Right renal cortex interstitium (tissue), 3 donors: ENCODE data around the gene FKBP7. TPM values are rescaled to one million over a fixed set of nuclear protein-coding genes. Genes with fewer than 3 reads are reported as not detected.
"Not testable (repeated sequence)": the region's sequence is repeated elsewhere in the genome, so short reads cannot be mapped to it uniquely, and the experiment has no call there.

Experiments used
- DNase-seq, 3 donors: peaks; one replicate each; pipeline ENCODE4 v3.0.0-alpha.2; 2013; ENCODE audit warnings: low read depth in 3 of 3, low spot score in 2 of 3
- polyA plus RNA-seq, 3 donors: library from polyadenylated mRNA; unstranded; fragments of 120-200 nt; gene quantifications; one replicate each; pipeline ENCODE4 v1.2.1, GENCODE V29; 2013; ENCODE audit not compliant: insufficient read length in 3 of 3

FKBP7 gene
- polyA plus RNA-seq, result 10 to 100 TPM; 63.1 to 71.5 (median 63.4) TPM

GRCh38 chr2:178478439-178479274, at the start of gene FKBP7:
FKBP7 (minus strand) TSS chr2:178478600; CDS start chr2:178478499, 101 bp downstream.
- DNase-seq, result peak; percentile 75 to 85 (median 76)

- DNase-seq, result no peak
Observed at GRCh38 chr2:178527592-178527991, 49.2 kb upstream of the FKBP7 start.

GRCh38 chr2:178526256-178526655, 47.9 kb upstream of the FKBP7 start:
- DNase-seq, result no peak

- not testable (repeated sequence) for DNase-seq
Observed at GRCh38 chr2:178525460-178525859, 47.1 kb upstream of the FKBP7 start.

- not testable (repeated sequence) for DNase-seq
Observed at GRCh38 chr2:178525010-178525409, 46.6 kb upstream of the FKBP7 start.

GRCh38 chr2:178523596-178524134, 45.3 kb upstream of the FKBP7 start:
- peak in 1 of 3 donors; percentile 2 for DNase-seq

GRCh38 chr2:178522950-178523595, 44.7 kb upstream of the FKBP7 start:
- DNase-seq, result peak; percentile 70 to 73 (median 71)

- no peak for DNase-seq
Observed at GRCh38 chr2:178521304-178522150, 43.1 kb upstream of the FKBP7 start.

GRCh38 chr2:178517496-178517895, 39.1 kb upstream of the FKBP7 start:
- no peak for DNase-seq

GRCh38 chr2:178514664-178515063, 36.3 kb upstream of the FKBP7 start:
- no peak for DNase-seq

GRCh38 chr2:178513876-178514275, 35.5 kb upstream of the FKBP7 start:
- DNase-seq, result no peak

GRCh38 chr2:178512484-178512883, 34.1 kb upstream of the FKBP7 start:
- no peak for DNase-seq

GRCh38 chr2:178510384-178510783, 32.0 kb upstream of the FKBP7 start:
- DNase-seq, result no peak

- DNase-seq, result no peak
Observed at GRCh38 chr2:178508646-178509045, 30.2 kb upstream of the FKBP7 start.

- no peak for DNase-seq
Observed at GRCh38 chr2:178506949-178507348, 28.5 kb upstream of the FKBP7 start.

GRCh38 chr2:178506524-178506923, 28.1 kb upstream of the FKBP7 start:
- DNase-seq, result no peak

GRCh38 chr2:178506101-178506500, 27.7 kb upstream of the FKBP7 start:
- DNase-seq, result no peak

- no peak for DNase-seq
Observed at GRCh38 chr2:178502751-178503150, 24.4 kb upstream of the FKBP7 start.

- no peak for DNase-seq
Observed at GRCh38 chr2:178499640-178500039, 21.2 kb upstream of the FKBP7 start.

GRCh38 chr2:178498137-178498536, 19.7 kb upstream of the FKBP7 start:
- DNase-seq, result no peak

- no peak for DNase-seq
Observed at GRCh38 chr2:178496049-178496448, 17.6 kb upstream of the FKBP7 start.
